UCSD-AML1 (cell line): Measurements from ENCODE around the gene NFIB.

ENCODE experiments used
- DNase-seq: peaks from one replicate; lab custom pipeline; 2025; ENCODE audit not compliant: unreplicated experiment; lab: John Stamatoyannopoulos, UW

The NFIB gene

DNA sequence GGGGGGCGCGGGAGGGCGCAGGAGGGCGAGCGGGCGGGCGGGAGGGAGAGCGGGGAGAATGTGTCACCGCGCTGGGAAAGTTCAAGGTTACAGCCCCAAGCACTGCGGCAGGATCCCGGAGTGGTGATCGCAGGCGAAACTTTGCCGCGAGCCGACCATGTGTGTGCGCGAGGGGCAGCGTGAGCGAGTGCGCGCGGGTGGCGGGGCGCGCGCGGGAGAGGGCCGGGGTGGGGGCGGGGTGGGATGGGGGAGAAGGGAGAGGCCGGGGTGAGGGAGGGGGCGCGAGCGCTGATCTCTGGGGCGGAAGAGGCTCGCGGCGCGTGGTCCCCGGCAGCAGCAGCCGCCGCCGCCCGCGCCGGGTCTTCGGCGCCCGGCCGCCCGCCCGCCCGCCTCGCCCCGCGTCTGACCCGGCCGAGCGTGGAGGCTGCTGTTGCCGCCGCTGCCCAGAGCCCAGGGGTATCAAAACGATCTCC lies at the start of gene NFIB:
Gene NFIB (minus strand): TSS at position 191 of the 473 bp plus-strand sequence. CDS start 630 bp downstream, outside the sequence.
- DNase-seq = no peak

DNA sequence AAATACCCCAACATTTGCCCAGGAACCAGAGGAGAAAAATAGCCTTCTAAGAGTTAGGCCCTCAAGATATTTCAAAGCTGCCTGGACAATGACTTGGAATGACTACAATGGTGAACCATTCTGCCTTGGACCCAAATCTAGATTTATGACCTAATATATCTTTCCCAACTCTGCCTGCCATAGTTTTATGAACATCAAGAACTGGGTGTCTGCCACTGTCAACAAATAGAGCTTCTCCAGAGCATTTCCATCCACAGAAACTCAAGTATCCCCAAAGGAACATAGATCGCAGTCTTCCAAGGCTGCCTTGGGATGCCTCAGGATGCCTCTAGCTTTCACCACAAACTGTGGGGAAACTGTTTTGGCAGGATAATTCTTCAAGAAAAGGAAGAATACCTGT lies 48.2 kb upstream of the NFIB start:
- DNase-seq = no peak

DNA sequence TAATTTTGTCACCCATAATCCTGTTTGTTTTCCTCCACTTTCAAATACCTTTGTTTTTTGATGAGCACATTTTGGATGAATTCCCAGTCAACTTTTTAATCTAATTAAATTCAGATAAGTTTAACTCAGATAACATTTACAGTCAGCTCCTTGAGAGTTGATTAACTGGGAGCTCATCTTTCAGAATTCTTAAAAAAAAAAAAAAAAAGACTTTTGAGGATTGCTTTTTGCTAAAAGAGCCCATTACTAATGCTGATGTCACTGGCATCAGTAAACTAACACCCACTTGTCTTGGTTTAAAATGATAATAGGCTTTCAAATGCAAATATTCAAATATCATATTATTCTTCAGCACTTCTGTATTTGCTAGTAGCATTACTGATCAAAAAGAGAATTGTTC lies 47.1 kb upstream of the NFIB start:
- no peak for DNase-seq

DNA sequence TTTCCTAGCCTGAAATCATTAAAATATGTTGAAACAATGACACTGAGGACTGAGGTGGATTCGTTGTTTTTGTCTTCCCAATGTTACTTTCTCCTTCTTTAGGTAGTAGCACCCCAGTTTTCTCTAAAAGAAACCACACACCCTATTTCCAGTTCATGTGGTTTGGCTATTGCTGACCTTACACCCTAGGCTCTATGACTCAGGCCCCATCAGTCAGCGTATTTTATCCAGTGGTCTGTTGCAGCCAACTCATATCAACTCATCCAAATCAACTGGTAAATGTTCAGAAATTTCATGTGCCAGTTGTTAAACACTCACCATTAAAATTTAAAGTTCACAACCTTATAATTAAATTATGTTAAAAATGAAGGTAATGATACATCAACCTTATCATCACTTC lies 44.6 kb upstream of the NFIB start:
- DNase-seq = no peak

DNA sequence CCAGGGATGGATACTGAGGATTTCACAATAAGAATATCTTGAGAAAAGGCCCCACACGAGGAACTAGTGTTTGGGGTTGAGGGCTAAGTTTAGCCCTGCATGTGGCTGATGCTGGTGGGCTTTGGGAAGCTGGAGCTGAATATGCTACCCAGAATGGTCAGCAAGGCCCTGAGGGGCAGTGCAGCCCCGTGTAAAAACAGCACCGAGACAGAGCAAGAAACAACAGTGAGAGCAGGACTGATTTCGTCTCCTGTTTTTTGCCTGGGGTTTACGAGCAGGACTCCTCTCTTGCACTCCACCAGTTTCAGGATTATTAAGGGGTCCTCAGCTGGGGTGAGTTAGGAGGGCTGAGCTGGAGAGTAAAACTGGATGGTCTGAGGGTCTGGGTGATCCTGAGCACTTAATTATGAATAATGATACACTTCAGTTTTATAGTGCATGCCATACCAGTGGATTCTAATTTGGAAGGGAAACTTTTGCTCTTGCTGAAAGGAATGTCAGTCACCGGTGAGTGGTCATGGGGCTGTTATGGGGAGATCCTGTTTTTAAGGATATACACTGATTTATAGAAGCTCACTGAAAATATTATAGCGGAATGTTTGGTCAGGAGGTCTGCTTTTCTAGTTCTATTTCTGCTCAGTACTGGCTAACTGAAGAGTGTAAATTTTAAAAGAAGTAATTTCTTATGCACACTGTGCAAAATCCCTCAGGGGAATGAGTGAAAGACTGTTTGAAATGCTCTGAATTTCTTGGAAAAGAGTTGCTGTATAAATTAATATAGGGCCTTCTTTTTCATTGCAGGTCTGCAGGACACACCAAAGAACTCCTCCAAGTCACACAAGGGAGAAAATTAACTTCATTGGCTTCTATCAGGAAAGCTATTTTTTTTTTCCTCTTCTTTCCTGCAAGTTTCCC lies 42.7 kb upstream of the NFIB start:
- DNase-seq = no peak

DNA sequence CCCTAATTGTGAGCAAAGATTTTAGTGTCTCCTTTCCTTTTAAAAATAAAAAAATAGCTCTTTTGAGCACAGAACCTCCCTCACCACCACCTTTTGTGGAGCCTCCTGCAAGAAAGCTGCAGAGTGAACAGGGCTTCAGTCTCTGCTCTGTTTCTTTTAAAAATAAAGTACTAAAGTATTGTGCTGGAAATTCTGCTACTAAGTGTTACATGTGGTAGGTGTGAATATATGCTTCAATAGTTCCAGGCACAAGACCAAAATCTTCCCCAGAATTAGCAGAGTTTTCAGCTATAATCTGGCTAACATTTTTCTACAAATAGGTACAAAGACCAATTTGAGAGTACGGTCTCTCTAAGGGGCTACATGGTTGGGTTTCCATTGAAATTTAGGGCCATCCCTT lies 40.3 kb upstream of the NFIB start:
- no peak for DNase-seq

DNA sequence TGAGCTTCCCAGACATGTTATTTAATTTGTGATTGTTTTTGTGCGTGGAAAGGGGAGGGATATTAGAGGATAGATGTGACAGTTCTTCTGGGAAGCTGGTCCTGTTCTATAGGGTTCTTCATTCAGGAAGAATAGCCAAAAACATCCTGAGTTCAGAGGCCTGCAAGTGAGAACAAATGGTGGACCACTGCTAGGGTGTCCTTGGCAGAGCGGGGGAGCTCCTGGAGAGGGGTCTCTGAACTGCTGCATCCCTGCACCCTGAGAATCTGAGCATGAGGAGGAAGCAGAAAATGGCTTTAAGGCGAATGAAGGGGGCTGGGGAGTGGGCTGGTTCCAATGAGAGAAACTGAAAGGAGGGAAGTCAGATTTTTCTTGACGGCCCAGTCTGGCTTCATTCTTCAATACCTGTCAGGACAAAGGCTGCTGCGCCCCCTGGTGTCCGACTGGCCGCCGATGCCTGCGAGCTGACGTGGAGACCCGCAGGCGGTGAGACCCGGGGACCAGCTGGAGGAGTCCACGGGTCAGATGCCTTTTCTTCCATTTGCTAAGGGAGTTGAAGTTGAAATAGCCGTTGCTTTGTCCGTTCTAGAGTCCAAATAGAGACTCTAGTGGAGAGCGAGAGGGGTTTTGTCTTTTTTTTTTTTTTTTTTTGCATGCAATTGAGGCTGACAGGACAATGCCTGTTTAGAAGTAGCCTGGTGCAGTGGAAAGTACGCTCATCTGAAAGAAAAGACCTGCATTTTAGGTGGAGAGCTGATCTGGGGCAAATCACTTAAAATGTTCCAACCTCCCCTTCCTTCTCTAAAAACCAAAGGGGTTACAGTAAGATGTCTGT lies 39.5 kb upstream of the NFIB start:
- DNase-seq = peak; percentile 83

DNA sequence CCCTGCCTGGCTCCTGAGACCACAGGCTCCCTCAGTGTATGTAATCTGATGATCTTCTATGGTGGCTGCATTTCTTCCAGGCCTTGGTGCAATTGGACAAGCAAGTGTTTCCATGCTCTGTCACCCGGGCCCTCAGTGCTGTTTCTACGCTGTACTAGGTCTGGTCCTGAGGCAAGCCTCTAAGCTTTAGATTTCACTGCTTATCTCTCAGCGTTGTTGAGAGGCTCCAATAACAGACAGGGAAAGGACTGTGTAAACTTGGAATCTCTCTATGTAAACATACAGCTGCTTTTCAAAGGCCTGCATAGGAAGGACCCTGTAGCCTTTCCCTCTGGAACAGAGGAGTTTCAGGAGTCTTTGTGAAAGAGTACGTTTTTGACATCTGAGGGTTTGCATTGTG lies 38.6 kb upstream of the NFIB start:
- no peak for DNase-seq

DNA sequence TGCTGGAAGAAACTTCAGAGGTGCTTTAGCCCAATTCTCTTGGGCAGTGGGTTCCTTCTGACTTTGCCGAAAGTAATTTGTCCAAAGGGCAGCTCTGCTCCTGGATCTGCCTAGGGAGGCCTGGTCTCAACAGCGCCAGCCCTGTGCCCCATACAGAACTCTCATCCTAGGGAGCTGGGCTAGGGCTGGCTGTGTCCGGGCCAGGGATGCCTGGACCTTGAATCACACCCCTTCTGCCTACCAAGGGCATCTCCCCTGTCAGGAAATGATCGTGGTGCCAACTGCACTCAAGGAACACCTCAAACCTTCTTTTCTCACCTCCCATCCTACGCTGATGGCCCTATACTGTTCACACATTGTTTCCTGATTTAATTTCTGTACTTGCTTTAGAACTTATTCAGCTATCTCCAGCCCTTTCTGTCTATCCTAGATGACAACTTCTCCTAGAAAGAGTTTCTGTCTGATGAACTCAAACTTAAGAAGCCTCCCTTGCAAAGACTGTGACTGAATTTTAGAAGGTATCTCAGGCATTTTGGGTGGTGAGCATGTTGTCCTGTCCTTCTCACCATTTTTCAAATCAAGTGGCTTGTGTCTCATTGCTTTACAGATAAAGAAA lies 37.4 kb upstream of the NFIB start:
- no peak for DNase-seq

DNA sequence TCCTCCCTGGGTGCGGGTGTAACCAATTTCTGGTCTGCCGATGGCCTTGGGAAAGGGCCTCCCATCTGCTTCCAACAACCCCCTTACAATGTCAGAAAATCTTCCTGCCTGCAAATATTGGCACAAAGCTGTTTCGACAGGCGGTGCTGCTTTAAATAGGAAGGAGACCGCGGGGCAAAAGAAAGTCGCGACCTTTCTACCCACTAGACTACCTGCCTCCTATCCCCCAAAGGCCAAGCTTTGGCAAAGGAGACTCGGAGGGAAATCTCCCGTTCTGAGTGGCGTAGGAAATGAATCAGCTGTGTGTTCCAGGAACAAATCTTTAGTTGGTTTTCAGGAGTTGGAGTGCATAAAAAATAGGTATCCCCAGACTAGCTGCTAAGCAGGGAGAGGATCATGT lies 36.8 kb upstream of the NFIB start:
- peak; percentile 7 for DNase-seq

DNA sequence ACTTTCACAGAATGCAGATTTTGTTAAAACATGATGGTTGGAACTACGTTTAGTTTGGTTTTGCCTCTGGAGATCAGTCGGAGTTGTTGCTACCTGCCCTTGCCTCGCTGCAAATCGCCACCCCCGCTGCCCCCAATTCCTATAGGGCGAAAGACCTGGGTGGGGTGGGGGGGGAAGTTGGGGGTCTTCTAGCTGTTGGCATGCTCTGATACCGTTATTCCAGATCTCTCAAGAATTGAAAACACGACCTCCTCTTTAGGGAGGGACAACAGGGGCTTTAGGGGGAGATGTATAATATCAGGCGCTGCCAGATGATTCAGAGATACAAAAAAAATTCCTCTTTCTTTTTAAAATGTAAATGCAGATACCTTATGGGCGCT lies 36.4 kb upstream of the NFIB start:
- no peak for DNase-seq

DNA sequence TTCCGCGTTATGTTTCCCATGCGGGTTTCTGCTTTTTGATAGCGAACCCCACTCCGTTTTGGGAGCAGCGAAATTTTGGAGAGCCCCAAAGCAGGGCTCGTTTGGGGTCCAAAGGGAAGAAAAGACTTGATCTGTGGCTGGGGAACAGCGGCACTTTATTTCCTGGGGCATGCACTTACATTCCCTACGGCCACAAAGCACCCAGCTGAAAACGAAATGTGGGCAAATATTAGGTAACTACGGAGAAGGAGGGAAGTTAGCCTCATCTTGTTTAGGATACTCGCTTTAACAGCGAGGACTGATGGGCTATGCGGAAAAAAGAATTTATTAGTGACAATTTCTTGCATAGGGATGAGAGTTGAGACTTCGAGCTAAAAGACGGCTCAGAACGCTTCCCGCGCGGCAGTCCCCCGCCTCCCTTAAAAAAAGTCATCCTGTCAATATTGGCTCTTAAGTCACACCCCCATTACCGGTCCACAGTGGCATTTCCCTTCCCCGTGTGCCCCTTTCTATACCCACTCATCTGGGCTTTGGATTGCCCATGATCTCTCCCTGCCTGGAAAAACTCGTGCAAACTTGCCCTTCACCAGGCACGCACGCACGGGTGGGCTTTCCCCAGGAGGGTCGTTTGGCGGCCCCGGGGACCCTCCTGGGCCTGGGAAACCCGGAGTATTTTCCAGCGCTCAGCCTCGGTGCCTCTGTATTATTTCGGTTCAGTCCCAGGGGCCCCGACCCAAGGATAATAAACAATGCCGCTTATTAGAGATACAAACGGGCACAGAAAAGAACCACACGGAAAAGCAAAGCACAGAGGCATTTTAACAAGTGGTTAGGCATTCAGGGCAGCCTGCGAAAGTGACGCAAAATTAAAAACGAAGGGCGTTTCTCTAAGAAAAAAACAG lies 35.8 kb upstream of the NFIB start:
- DNase-seq = no peak

DNA sequence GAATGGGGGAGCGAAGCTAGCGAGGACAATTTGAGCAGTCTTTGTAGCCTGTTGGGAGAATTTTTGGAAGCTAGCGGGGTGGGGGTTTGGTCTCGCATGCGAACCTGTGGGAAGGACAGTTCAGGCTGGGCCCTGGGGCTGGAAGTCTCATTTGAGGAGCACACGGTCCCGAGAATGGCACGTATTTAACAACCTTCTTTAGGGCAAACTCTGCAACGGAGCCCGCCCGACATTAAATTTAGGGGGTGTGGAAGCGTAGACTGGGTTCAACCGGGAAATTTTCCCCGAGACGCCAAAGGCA lies 35.2 kb upstream of the NFIB start:
- DNase-seq = no peak

DNA sequence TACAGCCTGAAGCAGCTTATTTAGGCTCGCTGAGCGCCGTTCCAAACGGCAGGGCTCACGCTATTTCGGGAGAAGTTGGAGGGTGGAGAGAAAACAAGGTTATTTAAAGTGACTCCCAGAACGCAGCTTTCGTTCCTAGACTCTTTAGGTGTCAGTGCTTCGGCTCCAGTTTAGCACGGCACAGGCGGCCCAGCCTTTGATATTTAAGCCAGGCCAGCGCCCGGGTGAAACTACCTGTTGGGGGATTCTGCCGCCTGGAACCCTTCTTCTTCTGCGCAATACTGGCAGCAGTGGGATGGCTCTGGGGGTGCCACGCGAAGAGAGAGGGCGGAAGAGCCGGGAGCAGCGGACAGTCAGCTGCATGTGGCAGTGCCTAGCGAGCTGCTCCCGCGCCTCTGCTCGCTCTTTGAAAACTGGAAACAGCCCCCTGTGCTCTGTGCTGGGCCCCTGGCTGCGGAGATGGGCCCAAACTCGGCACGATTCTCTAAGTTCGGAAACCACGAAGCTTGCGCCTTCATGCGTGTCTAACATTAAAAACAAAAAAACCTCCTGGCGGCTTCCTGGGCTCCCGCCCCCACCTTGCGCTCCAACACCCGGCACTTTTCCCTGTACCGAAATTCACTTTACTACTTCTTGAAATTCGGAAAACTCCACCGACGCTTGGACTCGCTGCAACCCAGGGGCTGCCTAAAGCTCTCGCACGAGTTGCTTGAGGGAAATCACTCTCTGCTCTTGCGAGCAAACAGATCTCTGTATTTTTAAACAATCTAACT lies 34.6 kb upstream of the NFIB start:
- no peak for DNase-seq

DNA sequence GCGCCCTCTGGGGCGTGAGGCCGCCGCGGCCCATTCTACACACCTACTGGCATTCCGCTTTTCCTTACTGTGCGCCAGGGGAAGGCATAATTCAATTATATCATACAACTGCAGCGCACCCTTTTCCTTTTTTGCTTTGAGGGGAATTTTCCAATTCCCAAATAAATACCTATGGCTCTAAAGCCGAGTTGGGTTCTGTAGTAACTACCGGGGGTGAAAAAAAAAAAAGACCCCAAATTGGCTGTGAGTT lies 34.1 kb upstream of the NFIB start:
- DNase-seq = no peak

DNA sequence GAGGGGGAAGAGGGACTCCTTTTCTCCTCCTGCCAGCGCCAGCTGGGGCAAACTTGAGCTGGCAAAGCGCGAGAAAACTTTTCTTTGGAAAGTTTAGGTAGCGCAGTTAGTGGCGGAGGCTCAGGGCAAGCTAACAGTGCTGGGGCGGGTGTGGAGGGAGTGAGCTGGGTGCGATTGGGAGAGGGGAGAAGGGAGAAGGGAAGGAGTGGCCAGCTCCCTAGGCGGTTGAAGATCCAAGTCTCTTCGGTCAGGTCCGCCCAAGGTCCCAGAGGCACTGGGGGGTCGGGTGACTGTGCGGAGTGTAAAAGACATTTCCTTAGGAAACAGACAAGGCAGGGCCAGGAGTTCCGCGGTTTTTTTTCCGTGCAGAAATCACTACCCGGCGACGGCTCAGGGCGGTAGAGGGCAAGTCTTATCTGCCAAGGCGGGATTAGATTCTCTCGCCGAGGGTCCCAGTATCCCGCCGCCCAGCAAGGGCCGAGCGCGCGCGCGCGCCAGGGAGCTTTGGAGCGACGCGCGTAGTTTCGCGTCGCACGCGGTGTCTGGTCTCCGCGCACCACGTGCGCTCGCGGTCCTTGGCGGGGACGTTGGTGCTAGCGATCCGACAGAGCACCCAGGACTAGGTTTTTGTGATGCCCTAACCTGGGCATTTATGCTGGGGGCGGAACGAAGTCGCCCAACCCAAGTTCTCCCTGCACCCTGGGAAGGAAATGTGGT lies 33.6 kb upstream of the NFIB start:
- DNase-seq = no peak

DNA sequence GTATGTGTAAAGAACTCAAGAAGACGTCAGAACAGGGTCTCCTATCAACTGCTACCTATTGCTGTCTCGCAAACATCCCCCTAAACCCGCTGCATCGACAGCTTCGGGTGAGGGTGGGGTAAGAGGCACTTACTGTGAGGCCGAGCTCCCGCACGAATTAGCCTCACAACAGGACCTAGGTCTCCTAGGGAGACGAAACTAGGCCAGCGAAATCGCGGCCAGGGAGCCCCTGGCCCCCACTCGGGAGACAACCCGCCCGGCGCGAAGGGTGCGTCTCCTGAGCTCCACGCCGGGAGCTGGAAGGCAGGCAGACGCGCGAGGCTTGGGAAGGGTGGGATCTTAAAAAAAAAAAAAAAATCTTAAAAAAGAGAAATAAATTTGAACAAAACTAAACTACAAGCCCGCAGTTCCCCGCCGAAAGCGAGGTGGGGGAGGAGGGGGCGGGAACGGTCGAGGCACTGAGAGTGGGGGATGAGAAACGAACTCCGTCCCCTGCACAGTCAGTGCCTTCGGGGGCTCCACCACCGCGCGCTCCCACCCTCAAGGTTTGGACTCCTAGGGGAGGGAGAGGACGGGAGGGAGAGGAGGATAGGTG lies 33.0 kb upstream of the NFIB start:
- DNase-seq = no peak

DNA sequence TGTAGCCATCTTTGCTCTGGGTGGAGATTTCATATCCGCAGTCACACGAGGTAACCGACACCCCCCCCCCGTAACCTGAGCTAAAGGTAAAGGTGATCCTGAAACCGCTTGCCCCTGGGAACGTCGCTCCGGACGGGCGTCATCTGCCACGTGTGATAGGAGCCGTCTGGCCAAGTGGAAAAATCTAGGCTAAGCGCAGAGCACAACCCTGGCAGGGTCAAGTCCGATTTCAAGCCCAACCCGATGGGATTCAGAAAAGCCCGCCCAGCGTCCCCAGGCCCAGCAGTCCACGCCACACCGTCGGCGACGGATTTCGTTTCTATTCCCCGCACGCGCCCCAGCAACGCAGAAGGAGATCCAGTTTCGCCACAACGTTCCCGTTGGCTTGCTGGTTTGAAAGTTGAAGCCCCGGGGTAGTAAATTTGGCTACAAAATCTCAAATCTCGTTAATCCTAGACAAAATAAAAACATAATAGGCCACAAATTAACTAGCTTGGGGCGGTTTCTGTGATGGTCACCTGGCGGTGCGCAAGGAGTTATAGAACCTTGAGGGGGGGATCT lies 32.4 kb upstream of the NFIB start:
- DNase-seq = no peak
